Upper lobe of left lung (tissue), 6 donors: Measurements from ENCODE around the gene MEIKIN. TPM values are rescaled to one million over a fixed set of nuclear protein-coding genes. Genes with fewer than 3 reads are reported as not detected.

ENCODE experiments used
- ATAC-seq, 2 donors: fragments of 200-7000 bp; cut with Tn5 transposase; one replicate each; pipeline ENCODE4 v1.9.1; 2022; ENCODE audit warnings: mild to moderate bottlenecking in 2 of 2, moderate library complexity in 2 of 2; ENCODE audit not compliant: low FRiP score in 2 of 2
- DNase-seq, 2 donors: peaks; one replicate each; pipeline ENCODE4 v3.0.0-alpha.2; 2019 to 2020
- H3K27ac ChIP-seq, 4 donors: fragments of 200-600 bp; sonication (generic); one replicate each; pipeline ENCODE4 v1.5.1; 2016 to 2019
- H3K27me3 ChIP-seq, 4 donors: fragments of 200-600 bp; sonication (generic); one replicate each; pipeline ENCODE4 v1.5.1; 2017 to 2019
- H3K36me3 ChIP-seq, 4 donors: fragments of 200-600 bp; sonication (generic); one replicate each; pipeline ENCODE4 v1.5.1; 2016 to 2019
- H3K4me1 ChIP-seq, 4 donors: fragments of 200-600 bp; sonication (generic); one replicate each; pipeline ENCODE4 v1.5.1; 2018 to 2019
- H3K4me3 ChIP-seq, 4 donors: fragments of 200-600 bp; sonication (generic); one replicate each; pipeline ENCODE4 v1.5.1; 2017 to 2019; ENCODE audit warnings: mild to moderate bottlenecking in 2 of 4, moderate library complexity in 1 of 4
- H3K9me3 ChIP-seq, 4 donors: fragments of 200-600 bp; sonication (generic); one replicate each; pipeline ENCODE4 v1.5.1; 2018 to 2019
- EP300 ChIP-seq, 4 donors: sonication (generic); formaldehyde crosslinking; IDR thresholded peaks; one replicate each; pipeline ENCODE4 v1.5.1; 2017; ENCODE audit warnings: antibody characterized with exemption in 4 of 4, control low read depth in 2 of 4
- POLR2A ChIP-seq, 4 donors: fragments of 450-650 bp; IDR thresholded peaks; one replicate each; pipeline ENCODE4 v1.5.1; 2016 to 2017; ENCODE audit warnings: antibody characterized with exemption in 4 of 4, mild to moderate bottlenecking in 2 of 4
- POLR2AphosphoS5 ChIP-seq, 2 donors: sonication (generic); formaldehyde crosslinking; IDR thresholded peaks; one replicate each; pipeline ENCODE4 v1.5.1; 2017; ENCODE audit warnings: antibody characterized with exemption in 2 of 2
- WGBS, 2 donors: methylation state at CpG; one replicate each; pipeline ENCODE4 v1.1.5; 2017 to 2018; 5-methylcytosine and 5-hydroxymethylcytosine counted together
- total RNA-seq, 6 donors: library from RNA; depleted of rRNA in 4 of 6; stranded (reverse); fragments of >200 nt in 4 of 6; gene quantifications; one replicate each; pipeline versions ENCODE4 v1.1.0 to v1.2.1, GENCODE V29; 2016 to 2021
- TF ChIP-seq, protein P1 (sequence below), 6 experiments: fragments of 450-650 bp in 4 of 6; fragments of 200-600 bp in 2 of 6; sonication (generic) in 2 of 6; IDR thresholded peaks; one replicate each; pipeline ENCODE4 v1.5.1; 2016 to 2019; ENCODE audit warnings: antibody characterized with exemption in 6 of 6
- donor health status: DM: no; HTN: no; CAD: no; lungs with moderate emphysema.
- donor health status: DM: no; HTN: yes; CAD: no; lungs with severe emphysema.

Gene MEIKIN
- total RNA-seq, 6 donors from 2014 or later, result 0.77 TPM; not detected in 5

DNA sequence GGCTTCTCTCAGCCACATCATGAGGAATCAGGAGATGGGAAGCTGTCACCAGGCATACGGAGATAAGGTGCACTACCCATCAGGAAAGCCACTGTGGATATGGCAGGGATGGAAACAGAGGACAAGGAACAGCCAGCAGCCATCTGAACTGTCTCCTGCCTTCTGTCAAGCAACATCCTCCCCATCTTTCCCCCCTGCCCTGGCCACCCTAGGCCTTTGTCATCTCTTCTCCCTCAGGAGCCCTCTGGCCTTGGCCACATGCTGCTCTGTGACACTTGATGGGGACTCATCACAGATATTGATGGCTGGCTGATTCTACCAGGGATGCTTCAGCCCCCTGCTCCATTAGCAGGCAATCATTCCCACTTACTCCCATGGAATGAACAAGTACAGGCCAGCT is 21.1 kb upstream of the MEIKIN start:
- Histone ChIP-seq H3K4me3 (no peak overlapping the region), H3K27me3 (no peaks in the 10 kb centered on the region), H3K36me3 (no peaks in the 10 kb centered on the region), H3K9me3 (no peaks in the 10 kb centered on the region), H3K4me1 (no peaks in the 10 kb centered on the region), H3K27ac (no peak overlapping the region)
- 90 to 100% methylated on average over 1 of the region's 1 CpG for WGBS, 2 donors
- ATAC-seq (no peak), DNase-seq (no peak)
- no peak for TF ChIP-seq POLR2A (IDR thresholded peaks at IDR 0.05)
- TF ChIP-seq EP300 (IDR thresholded peaks at IDR 0.05), result no peak
- TF ChIP-seq, protein P1, sequence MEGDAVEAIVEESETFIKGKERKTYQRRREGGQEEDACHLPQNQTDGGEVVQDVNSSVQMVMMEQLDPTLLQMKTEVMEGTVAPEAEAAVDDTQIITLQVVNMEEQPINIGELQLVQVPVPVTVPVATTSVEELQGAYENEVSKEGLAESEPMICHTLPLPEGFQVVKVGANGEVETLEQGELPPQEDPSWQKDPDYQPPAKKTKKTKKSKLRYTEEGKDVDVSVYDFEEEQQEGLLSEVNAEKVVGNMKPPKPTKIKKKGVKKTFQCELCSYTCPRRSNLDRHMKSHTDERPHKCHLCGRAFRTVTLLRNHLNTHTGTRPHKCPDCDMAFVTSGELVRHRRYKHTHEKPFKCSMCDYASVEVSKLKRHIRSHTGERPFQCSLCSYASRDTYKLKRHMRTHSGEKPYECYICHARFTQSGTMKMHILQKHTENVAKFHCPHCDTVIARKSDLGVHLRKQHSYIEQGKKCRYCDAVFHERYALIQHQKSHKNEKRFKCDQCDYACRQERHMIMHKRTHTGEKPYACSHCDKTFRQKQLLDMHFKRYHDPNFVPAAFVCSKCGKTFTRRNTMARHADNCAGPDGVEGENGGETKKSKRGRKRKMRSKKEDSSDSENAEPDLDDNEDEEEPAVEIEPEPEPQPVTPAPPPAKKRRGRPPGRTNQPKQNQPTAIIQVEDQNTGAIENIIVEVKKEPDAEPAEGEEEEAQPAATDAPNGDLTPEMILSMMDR (IDR thresholded peaks at IDR 0.05), result no peak
- no peak for TF ChIP-seq POLR2AphosphoS5 (IDR thresholded peaks at IDR 0.05)

DNA sequence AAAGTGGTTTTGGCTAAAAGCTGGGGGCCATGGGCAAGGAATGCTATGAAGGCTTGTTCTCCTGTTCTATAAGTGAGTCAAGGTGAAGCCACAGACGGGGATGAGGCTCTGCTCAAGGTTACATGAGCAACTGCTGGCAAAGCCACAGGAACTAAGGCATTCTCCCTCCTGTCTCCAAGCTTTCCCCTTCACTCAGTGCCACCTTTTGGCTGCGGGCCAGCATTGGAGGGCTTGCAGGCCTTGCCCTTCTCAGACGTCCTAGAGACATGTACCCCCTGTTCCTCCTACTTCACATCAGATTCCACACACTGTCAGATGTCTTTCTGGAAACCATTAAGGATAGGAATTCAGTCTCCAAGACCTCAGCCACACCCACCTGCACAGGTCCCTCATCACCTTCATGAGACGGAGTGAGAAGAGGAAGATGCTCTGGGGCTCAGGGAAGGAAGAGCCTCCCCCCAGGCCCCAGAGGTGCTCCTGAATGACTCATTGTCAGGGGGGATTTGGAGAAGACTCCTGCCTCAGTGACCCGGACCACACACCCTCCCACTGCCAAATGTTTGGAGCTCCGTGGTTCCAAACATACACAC is 20.5 kb upstream of the MEIKIN start:
- no peak overlapping the region for H3K4me3 ChIP-seq
- no peaks in the 10 kb centered on the region for H3K4me1 ChIP-seq
- DNase-seq, result no peak
- no peaks in the 10 kb centered on the region for H3K36me3 ChIP-seq
- no peaks in the 10 kb centered on the region for H3K27me3 ChIP-seq
- 73 to 83% methylated on average over 5 to 6 of the region's 6 CpGs for WGBS, 2 donors
- no peak for ATAC-seq
- no peak for TF ChIP-seq EP300 (IDR thresholded peaks at IDR 0.05)
- TF ChIP-seq, protein P1 (IDR thresholded peaks at IDR 0.05), result no peak
- no peak for TF ChIP-seq POLR2A (IDR thresholded peaks at IDR 0.05)
- TF ChIP-seq POLR2AphosphoS5 (IDR thresholded peaks at IDR 0.05), result no peak
- no peak overlapping the region for H3K27ac ChIP-seq
- no peaks in the 10 kb centered on the region for H3K9me3 ChIP-seq

DNA sequence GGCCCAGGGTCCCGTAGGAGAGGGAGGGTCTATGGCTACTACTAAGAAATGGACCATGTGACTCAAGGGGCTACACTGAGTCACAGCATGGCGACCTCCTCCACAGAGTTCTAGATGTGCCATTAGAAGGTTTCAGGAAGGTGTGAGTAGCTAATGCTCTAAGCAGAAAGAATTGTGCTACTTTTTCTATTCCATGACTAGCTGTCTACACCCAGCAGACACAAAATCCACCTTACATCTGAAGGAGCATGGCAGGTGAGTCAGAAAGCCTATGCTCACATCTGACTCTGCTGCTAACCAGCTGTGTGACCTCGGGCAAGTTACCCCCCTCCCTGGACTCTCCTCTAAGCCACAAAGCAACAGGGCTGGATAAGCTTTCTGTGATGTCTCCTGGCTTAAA is 14.4 kb upstream of the MEIKIN start:
- TF ChIP-seq POLR2A (IDR thresholded peaks at IDR 0.05) (no peak), EP300 (IDR thresholded peaks at IDR 0.05) (no peak), POLR2AphosphoS5 (IDR thresholded peaks at IDR 0.05) (no peak)
- TF ChIP-seq, protein P1 (IDR thresholded peaks at IDR 0.05), result no peak
- Histone ChIP-seq H3K9me3 (no peaks in the 10 kb centered on the region), H3K4me3 (no peak overlapping the region), H3K36me3 (no peaks in the 10 kb centered on the region), H3K4me1 (no peaks in the 10 kb centered on the region), H3K27me3 (no peaks in the 10 kb centered on the region), H3K27ac (no peak overlapping the region)
- ATAC-seq (peak in 1 of 2 donors; percentile 46), DNase-seq (no peak)
- 75 to 82% methylated on average over 3 of the region's 3 CpGs for WGBS, 2 donors

DNA sequence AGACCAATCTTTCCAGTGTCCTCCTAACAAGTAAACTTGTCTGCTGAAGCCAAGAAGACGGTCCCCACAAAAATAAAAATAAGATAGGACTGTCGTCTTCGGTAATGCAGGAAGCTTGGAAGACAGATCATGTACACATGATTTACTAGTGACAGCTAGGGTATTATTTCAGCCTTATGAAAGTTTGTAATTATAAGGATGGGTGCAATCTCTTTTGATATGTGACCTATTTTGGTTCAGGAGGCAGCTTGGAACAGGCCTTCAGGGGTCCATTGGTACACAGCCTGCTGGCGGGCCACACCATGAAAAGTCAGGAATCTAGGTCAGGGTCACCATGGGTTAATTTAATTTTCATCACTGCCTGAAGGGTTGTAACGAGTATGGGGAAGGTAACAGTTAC is 13.7 kb upstream of the MEIKIN start:
- WGBS, 2 donors, result 82 to 85% methylated on average over 5 of the region's 5 CpGs
- DNase-seq (no peak), ATAC-seq (no peak)
- Histone ChIP-seq H3K9me3 (no peaks in the 10 kb centered on the region), H3K4me1 (no peaks in the 10 kb centered on the region), H3K36me3 (no peaks in the 10 kb centered on the region), H3K27me3 (no peaks in the 10 kb centered on the region), H3K27ac (no peak overlapping the region), H3K4me3 (no peak overlapping the region)
- no peak for TF ChIP-seq EP300 (IDR thresholded peaks at IDR 0.05)
- TF ChIP-seq POLR2AphosphoS5 (IDR thresholded peaks at IDR 0.05), result no peak
- TF ChIP-seq, protein P1 (IDR thresholded peaks at IDR 0.05), result no peak
- no peak for TF ChIP-seq POLR2A (IDR thresholded peaks at IDR 0.05)
